H1 (cell line): ENCODE measurements around the gene ZNF316.

Experiments used
- ATF2 ChIP-seq: IDR thresholded peaks from 2 replicates; pipeline ENCODE4 v1.6.1; 2012; ENCODE audit warnings: low read length, inconsistent platforms
- EP300 ChIP-seq, 2 experiments: IDR thresholded peaks; 1 replicate in 1 of 2; 2 replicates in 1 of 2; pipeline ENCODE4 v1.6.1; 2011 to 2012; ENCODE audit warnings: low read depth in 2 of 2, low read length in 2 of 2, mild to moderate bottlenecking in 2 of 2, borderline replicate concordance in 1 of 2, inconsistent platforms in 1 of 2, moderate library complexity in 1 of 2
- MAX ChIP-seq: IDR thresholded peaks from 2 replicates; pipeline ENCODE4 v1.6.1; 2012; ENCODE audit warnings: inconsistent platforms
- PHF8 ChIP-seq: fragments of 200-600 bp; sonication (generic); conservative IDR thresholded peaks from 2 replicates; pipeline ENCODE4 v1.7.1; 2012; ENCODE audit warnings: low read depth, mild to moderate bottlenecking, inconsistent platforms, low read length, moderate library complexity
- POLR2A ChIP-seq, 2 experiments: IDR thresholded peaks; 1 replicate in 1 of 2; 2 replicates in 1 of 2; pipeline ENCODE4 v1.6.1; 2011; ENCODE audit warnings: low read depth in 2 of 2, low read length in 2 of 2, mild to moderate bottlenecking in 2 of 2; ENCODE audit errors: control extremely low read depth in 1 of 2
- POLR2AphosphoS5 ChIP-seq: IDR thresholded peaks from 2 replicates; pipeline ENCODE4 v1.6.1; 2011; ENCODE audit warnings: low read depth, low read length
- RAD21 ChIP-seq, 2 experiments: IDR thresholded peaks in 1 of 2; conservative IDR thresholded peaks in 1 of 2; 2 replicates each; pipeline ENCODE4 v1.6.1; 2011; ENCODE audit warnings: low read depth in 2 of 2, low read length in 2 of 2, improper control_type of control experiment in 1 of 2, inconsistent platforms in 1 of 2, mild to moderate bottlenecking in 1 of 2, moderate library complexity in 1 of 2
- SIX5 ChIP-seq: IDR thresholded peaks from 2 replicates; pipeline ENCODE4 v1.6.1; 2011; ENCODE audit warnings: mild to moderate bottlenecking, low read depth, low read length
- TCF12 ChIP-seq: IDR thresholded peaks from 2 replicates; pipeline ENCODE4 v1.6.1; 2011; ENCODE audit warnings: low read depth, mild to moderate bottlenecking, low read length
- TF ChIP-seq, protein P1 (sequence below), 3 experiments: IDR thresholded peaks; 1 replicate in 2 of 3; 2 replicates in 1 of 3; pipeline versions ENCODE4 v1.5.1 to v1.6.1; 2011; ENCODE audit warnings: low read length in 3 of 3, mild to moderate bottlenecking in 3 of 3, inconsistent platforms in 2 of 3, low read depth in 1 of 3, moderate library complexity in 1 of 3; ENCODE audit not compliant: insufficient read depth in 1 of 3; ENCODE audit errors: control extremely low read depth in 1 of 3

GRCh38 chr7:6658618-6659345, 21.7 kb downstream of the ZNF316 start:
- no peak for TF ChIP-seq TCF12
- no peak for TF ChIP-seq POLR2A (IDR thresholded peaks at IDR 0.05; ENCODE audit: control extremely low read depth in 1 of 2, low read depth in 2 of 2, low read length in 2 of 2)
- no peak for TF ChIP-seq SIX5
- TF ChIP-seq ATF2: no peak
- no peak for TF ChIP-seq MAX
- no peak for TF ChIP-seq PHF8
- TF ChIP-seq, protein P1, sequence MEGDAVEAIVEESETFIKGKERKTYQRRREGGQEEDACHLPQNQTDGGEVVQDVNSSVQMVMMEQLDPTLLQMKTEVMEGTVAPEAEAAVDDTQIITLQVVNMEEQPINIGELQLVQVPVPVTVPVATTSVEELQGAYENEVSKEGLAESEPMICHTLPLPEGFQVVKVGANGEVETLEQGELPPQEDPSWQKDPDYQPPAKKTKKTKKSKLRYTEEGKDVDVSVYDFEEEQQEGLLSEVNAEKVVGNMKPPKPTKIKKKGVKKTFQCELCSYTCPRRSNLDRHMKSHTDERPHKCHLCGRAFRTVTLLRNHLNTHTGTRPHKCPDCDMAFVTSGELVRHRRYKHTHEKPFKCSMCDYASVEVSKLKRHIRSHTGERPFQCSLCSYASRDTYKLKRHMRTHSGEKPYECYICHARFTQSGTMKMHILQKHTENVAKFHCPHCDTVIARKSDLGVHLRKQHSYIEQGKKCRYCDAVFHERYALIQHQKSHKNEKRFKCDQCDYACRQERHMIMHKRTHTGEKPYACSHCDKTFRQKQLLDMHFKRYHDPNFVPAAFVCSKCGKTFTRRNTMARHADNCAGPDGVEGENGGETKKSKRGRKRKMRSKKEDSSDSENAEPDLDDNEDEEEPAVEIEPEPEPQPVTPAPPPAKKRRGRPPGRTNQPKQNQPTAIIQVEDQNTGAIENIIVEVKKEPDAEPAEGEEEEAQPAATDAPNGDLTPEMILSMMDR (IDR thresholded peaks at IDR 0.05; ENCODE audit: control extremely low read depth in 1 of 3, insufficient read depth in 1 of 3, low read depth in 1 of 3, low read length in 3 of 3): no peak
- no peak for TF ChIP-seq EP300 (IDR thresholded peaks at IDR 0.05; ENCODE audit: borderline replicate concordance in 1 of 2, low read depth in 2 of 2, low read length in 2 of 2)
- no peak for TF ChIP-seq RAD21 (IDR thresholded peaks at IDR 0.05 in 1 of 2, conservative IDR thresholded peaks at IDR 0.05 in 1 of 2; ENCODE audit: low read depth in 2 of 2, low read length in 2 of 2)
- no peak for TF ChIP-seq POLR2AphosphoS5
